ENCODE data around the gene LAMTOR2.

GRCh38 chr1:156042828-156043227 is 11.8 kb upstream of the LAMTOR2 start:
- TF ChIP-seq POLR2A (IDR thresholded peaks at IDR 0.05; ENCODE audit: low read depth, low read length) = no peak
- TF ChIP-seq POLR2AphosphoS5 (IDR thresholded peaks at IDR 0.05; ENCODE audit: low read depth, low read length) = no peak

Measured in GM12892 (cell line).